Cardiac fibroblast (primary cell): ENCODE measurements around the gene USP24.

Experiments used
- DNase-seq, 2 donors: peaks; one replicate each; pipeline versions ENCODE4 v3.0.0 to v3.0.0-alpha.2; 2010; ENCODE audit warnings: low read depth in 2 of 2
- H3K4me3 ChIP-seq, 2 donors: replicated peaks in 1 of 2; 1 replicate in 1 of 2; 2 replicates in 1 of 2; pipeline ENCODE4 v1.5.1; 2011; ENCODE audit warnings: low read depth in 2 of 2, low read length in 2 of 2, mild to moderate bottlenecking in 2 of 2, moderate library complexity in 1 of 2
- TF ChIP-seq, protein P1 (sequence below): IDR thresholded peaks from one replicate; pipeline ENCODE4 v1.5.1; 2011; ENCODE audit warnings: low read depth, mild to moderate bottlenecking, low read length, inconsistent platforms

The USP24 gene

DNA sequence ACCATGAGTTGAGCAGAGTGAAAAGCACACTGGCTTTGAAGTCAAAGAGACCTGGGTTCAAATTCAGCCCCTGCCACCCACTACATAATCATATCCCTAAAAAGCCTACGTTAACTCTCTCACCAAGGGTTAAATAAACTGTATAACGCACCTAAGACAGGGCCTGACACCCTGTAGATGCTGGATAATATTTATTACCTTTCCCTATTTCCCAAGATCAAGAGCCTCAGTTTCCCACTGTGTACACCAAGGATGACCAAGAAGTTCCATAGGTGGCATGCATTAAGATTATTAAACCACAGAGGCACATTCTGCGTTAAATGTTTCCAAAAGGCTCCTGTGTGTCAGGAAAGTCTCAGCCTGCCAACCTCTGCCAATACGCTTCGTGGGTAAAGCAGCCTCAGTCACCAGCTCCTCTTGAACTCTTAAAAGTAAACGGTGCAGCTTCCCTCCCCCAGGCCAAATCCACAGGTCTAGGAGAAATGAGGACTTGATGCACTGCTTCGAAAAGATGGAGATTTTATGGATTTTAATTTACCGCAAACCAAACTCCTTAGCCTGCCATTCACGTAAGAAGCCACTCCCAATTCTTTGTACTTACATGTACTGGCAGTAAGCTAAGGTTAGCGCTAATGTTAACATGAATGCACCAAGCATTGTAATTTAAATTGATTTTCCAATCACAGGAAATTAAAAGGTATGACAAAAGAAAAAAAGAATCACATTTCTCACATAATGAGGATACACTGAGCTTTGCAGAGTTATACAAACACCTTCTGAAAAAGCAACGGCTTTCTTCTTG, 2.6 kb downstream of the USP24 start:
- no peak overlapping the region for H3K4me3 ChIP-seq
- DNase-seq: no peak
- TF ChIP-seq, protein P1, sequence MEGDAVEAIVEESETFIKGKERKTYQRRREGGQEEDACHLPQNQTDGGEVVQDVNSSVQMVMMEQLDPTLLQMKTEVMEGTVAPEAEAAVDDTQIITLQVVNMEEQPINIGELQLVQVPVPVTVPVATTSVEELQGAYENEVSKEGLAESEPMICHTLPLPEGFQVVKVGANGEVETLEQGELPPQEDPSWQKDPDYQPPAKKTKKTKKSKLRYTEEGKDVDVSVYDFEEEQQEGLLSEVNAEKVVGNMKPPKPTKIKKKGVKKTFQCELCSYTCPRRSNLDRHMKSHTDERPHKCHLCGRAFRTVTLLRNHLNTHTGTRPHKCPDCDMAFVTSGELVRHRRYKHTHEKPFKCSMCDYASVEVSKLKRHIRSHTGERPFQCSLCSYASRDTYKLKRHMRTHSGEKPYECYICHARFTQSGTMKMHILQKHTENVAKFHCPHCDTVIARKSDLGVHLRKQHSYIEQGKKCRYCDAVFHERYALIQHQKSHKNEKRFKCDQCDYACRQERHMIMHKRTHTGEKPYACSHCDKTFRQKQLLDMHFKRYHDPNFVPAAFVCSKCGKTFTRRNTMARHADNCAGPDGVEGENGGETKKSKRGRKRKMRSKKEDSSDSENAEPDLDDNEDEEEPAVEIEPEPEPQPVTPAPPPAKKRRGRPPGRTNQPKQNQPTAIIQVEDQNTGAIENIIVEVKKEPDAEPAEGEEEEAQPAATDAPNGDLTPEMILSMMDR: no peak

DNA sequence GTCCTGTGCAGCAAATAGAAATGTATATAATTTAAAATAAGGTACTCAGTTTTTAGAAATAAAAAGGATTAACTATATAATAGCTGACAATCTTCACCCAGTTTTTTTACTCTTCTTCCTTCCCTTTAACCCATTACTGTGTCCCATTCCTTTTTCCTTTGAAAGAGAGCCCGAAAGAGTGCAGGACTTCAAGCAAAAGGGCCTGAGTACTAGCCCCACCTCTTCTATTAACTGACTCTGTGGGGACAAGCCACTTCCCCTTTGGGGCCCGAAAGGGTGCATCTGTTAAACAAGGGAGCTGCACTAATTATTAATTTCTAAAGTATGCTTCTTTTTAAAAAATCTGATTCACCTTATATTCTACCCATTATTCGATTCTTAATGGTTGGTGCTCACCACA, 3.3 kb downstream of the USP24 start:
- TF ChIP-seq, protein P1: no peak
- no peak overlapping the region for H3K4me3 ChIP-seq
- no peak for DNase-seq

DNA sequence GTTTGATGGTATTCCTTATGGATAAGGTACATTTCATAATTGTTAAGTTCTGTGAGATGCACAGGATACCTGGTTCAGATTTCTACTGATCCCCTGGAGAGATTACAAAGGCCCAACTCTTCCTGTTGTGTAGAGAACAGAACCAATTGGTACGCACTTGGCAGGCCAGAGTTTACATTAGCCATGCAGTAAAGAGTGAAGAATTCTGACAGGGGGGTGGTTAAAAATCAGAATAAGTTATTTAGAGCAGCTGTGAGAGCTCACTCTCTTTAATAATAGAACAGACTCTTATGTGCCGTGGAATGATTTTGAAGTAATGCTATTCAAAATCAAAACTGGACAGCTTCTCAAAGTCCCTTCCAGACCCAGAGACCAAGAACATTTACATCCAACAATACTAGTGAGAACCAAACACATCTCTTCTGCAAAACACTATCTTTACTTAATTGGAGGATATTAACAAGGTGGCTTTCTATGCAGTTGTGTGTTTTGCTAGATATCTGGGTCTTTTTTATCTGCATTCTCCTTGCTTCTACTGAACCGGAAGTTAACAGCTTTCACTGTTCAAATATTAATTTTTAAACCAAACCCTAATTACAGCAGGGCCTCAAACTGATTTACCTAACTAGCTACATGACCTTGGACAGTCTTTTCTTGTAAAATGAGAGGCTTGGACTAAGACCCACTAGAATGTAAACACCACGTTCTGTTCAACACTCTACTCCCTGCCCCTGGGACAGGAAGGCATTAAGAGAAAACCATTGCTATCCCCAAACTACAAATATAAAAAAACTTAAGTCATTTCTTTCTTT, 4.0 kb downstream of the USP24 start:
- H3K4me3 ChIP-seq: no peak overlapping the region
- TF ChIP-seq, protein P1: no peak
- DNase-seq: no peak

DNA sequence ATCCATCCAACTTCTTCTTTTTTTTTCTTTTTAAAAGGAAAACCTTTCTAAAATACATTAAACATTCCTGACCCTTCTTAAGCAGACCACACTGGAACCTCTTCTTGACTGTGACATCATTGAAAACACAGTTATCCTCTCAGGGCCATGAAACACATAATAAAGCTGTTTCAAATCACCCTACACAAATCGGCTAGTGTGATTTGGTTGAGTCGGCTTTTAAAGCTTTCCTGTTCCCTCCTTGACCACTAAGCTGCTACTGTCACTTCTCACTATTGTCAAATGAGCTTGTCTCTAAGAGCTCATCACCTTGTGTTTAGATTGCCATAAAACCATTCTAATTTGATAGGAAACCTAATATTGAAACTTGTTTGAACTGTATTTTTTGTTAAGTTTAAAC, 5.9 kb downstream of the USP24 start:
- no peak overlapping the region for H3K4me3 ChIP-seq
- TF ChIP-seq, protein P1: no peak
- DNase-seq: no peak

DNA sequence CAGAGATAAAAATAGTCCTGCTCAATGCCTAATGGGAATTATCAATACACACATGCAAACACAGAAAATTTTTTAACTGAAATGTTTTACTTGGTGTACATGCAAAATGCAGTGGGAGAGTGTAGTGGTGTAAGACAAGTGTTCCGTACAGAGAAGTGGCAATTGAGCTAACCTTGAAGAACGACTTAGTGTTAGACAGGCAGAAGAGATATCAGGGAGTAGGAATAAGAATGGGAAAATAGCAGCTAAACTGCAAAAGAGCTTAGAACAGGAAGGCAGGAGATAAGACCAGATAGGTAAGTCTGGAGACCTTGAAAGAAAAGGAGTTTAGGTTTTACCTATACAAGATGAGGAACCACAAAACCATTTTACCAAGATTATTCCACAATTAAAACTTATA, 9.0 kb downstream of the USP24 start:
- TF ChIP-seq, protein P1: no peak
- H3K4me3 ChIP-seq: no peak overlapping the region
- DNase-seq: no peak

DNA sequence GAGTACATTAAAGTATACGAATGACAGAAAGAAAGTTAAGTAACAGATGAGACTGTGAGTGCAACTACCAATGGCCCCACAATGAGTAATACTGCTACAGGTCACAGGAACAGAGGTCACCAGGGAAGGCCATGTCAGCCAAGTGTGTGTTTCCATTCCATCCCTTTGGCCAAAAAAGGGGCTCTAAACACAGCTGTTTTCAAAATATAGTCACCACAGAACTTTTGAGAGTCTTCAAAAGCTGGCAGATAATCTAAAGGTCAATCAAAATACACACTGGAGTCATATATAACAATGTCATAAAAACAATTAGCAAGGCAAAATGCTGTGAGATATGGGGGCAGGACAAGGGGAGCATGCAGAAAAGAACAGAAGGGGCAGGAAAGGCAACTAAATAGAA, 10.2 kb downstream of the USP24 start:
- TF ChIP-seq, protein P1: no peak
- peak in 1 of 2 donors; percentile 17 for DNase-seq
- no peak overlapping the region for H3K4me3 ChIP-seq
